NCI-H446 (cell line): ENCODE data around the gene TDRD12.

Source experiments
- DNase-seq, 2 experiments: peaks; one replicate each; lab custom pipeline; 2025; lab: John Stamatoyannopoulos, UW

The TDRD12 gene

GRCh38 chr19:32809754-32810153, 90.2 kb downstream of the TDRD12 start:
- no peak for DNase-seq

- DNase-seq = no peak
Measured at GRCh38 chr19:32810452-32810851, 90.9 kb downstream of the TDRD12 start.

GRCh38 chr19:32811151-32811550, 91.6 kb downstream of the TDRD12 start:
- no peak for DNase-seq

- DNase-seq = no peak
Measured at GRCh38 chr19:32812036-32812435, 92.5 kb downstream of the TDRD12 start.

GRCh38 chr19:32812571-32812970, 93.0 kb downstream of the TDRD12 start:
- DNase-seq = no peak

GRCh38 chr19:32813862-32814425, 94.4 kb downstream of the TDRD12 start:
- no peak for DNase-seq

GRCh38 chr19:32814624-32815023, 95.1 kb downstream of the TDRD12 start:
- DNase-seq = no peak

GRCh38 chr19:32816555-32817099, 97.1 kb downstream of the TDRD12 start:
- DNase-seq = no peak

GRCh38 chr19:32817569-32818476, 98.3 kb downstream of the TDRD12 start:
- no peak for DNase-seq

- no peak for DNase-seq
Measured at GRCh38 chr19:32818536-32818935, 99.0 kb downstream of the TDRD12 start.

- DNase-seq = no peak
Measured at GRCh38 chr19:32819419-32820400, 100.1 kb downstream of the TDRD12 start.

GRCh38 chr19:32822916-32823746, 103.6 kb downstream of the TDRD12 start:
- DNase-seq = no peak

- no peak for DNase-seq
Measured at GRCh38 chr19:32823747-32824102, 104.2 kb downstream of the TDRD12 start.

- no peak for DNase-seq
Measured at GRCh38 chr19:32824191-32824751, 104.7 kb downstream of the TDRD12 start.

- DNase-seq = no peak
Measured at GRCh38 chr19:32824916-32825608, 105.5 kb downstream of the TDRD12 start.

- no peak for DNase-seq
Measured at GRCh38 chr19:32828139-32828538, 108.6 kb downstream of the TDRD12 start.

GRCh38 chr19:32828643-32829344, 109.2 kb downstream of the TDRD12 start:
- DNase-seq = no peak

GRCh38 chr19:32829345-32829896, 109.9 kb downstream of the TDRD12 start:
- no peak for DNase-seq
